Epithelial cell of esophagus (primary cell): ENCODE measurements around the gene ZCCHC7.

ENCODE experiments used
- DNase-seq: peaks from one replicate; pipeline ENCODE4 v3.0.0; 2010; ENCODE audit warnings: low read depth
- H3K4me3 ChIP-seq: 2 replicates; pipeline ENCODE4 v1.5.1; 2011; ENCODE audit warnings: mild to moderate bottlenecking, low read length, control low read depth
- CTCF ChIP-seq: IDR thresholded peaks from 2 replicates; pipeline ENCODE4 v1.5.1; 2011; ENCODE audit warnings: low read depth, mild to moderate bottlenecking, low read length, control low read depth, inconsistent platforms; ENCODE audit not compliant: insufficient read depth; ENCODE audit errors: missing control alignments

Gene ZCCHC7

GRCh38 chr9:37372839-37373238, 252.5 kb downstream of the ZCCHC7 start:
- DNase-seq = no peak
- no peak overlapping the region for H3K4me3 ChIP-seq
- TF ChIP-seq CTCF = no peak

GRCh38 chr9:37373621-37374020, 253.2 kb downstream of the ZCCHC7 start:
- H3K4me3 ChIP-seq = no peak overlapping the region
- DNase-seq = no peak
- no peak for TF ChIP-seq CTCF

- no peak for TF ChIP-seq CTCF
- no peak for DNase-seq
Measured at GRCh38 chr9:37374892-37375291, 254.5 kb downstream of the ZCCHC7 start.

GRCh38 chr9:37377688-37378612, 257.6 kb downstream of the ZCCHC7 start:
- no peak for TF ChIP-seq CTCF
- no peak for DNase-seq
- H3K4me3 ChIP-seq = no peak overlapping the region

More at GRCh38 chr9:37374892-37375291, 254.5 kb downstream of the ZCCHC7 start:
- H3K4me3 ChIP-seq = no peak overlapping the region

- H3K4me3 ChIP-seq = no peak overlapping the region
- TF ChIP-seq CTCF = no peak
- DNase-seq = no peak
Measured at GRCh38 chr9:37378613-37379004, 258.2 kb downstream of the ZCCHC7 start.

GRCh38 chr9:37379835-37380234, 259.5 kb downstream of the ZCCHC7 start:
- TF ChIP-seq CTCF = no peak
- no peak overlapping the region for H3K4me3 ChIP-seq
- DNase-seq = no peak

- H3K4me3 ChIP-seq = no peak overlapping the region
- DNase-seq = no peak
- TF ChIP-seq CTCF = no peak
Measured at GRCh38 chr9:37380570-37380969, 260.2 kb downstream of the ZCCHC7 start.
